Islet of Langerhans (tissue), 1 donor: ENCODE results near the gene BHMT2.
A peak's percentile ranks its signal among the peaks of the same experiment; 100 is the strongest.

Experiments
- FAIRE-seq: peaks from one replicate; lab custom pipeline; 2011; peaks lifted over from hg19 to GRCh38; lab: Jason Lieb, UNC

Gene BHMT2, protein sequence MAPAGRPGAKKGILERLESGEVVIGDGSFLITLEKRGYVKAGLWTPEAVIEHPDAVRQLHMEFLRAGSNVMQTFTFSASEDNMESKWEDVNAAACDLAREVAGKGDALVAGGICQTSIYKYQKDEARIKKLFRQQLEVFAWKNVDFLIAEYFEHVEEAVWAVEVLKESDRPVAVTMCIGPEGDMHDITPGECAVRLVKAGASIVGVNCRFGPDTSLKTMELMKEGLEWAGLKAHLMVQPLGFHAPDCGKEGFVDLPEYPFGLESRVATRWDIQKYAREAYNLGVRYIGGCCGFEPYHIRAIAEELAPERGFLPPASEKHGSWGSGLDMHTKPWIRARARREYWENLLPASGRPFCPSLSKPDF

DNA sequence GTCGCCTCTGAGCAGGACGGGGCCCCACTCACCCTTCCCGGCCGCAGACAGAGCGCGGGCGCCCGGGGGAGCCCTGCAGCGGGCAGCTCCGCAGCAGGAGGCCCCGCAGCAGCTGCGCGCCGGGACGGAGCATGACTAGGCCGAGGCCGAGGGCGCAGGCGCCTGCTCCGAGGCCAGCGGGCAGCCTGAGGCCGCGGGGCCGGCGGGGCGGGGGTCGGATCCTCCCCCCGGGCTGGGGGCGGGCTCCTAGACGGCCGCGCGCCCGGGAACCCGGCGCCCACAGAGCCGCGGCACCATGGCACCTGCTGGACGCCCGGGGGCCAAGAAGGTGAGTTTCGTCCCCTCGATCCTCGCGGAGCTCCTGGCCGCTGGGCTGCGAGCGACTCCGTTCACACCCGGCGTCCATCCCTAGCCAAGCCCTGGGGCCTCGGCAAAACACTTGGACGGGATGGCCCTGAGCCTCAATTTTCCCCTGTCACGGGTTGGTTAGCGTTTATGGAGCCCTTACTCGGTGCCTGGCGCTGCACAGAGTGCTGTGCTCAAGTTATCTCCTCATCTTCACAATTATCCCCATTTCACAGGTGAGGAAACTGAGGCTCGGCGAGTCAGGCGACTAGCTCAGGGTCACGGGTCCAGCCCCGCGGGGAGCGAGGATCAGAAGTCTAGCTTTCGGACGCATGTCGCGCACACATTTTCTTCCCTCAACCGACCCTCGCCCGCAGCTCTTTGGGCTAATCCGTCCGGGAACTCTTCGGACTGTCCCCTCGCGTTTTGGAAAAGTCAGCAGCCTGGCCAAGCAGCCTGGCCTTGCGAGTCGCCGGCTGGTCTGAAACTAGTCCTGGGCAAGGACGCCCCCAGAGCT, at the start of gene BHMT2, which contains the start of gene DMGDH:
TSS of gene BHMT2 (plus strand) at position 280 of the 862 bp plus-strand sequence. CDS start at position 296, 16 bp downstream.
TSS of gene DMGDH (minus strand) at position 187 of the 862 bp plus-strand sequence. CDS start at position 133, 54 bp downstream.
- FAIRE-seq, result no peak

DNA sequence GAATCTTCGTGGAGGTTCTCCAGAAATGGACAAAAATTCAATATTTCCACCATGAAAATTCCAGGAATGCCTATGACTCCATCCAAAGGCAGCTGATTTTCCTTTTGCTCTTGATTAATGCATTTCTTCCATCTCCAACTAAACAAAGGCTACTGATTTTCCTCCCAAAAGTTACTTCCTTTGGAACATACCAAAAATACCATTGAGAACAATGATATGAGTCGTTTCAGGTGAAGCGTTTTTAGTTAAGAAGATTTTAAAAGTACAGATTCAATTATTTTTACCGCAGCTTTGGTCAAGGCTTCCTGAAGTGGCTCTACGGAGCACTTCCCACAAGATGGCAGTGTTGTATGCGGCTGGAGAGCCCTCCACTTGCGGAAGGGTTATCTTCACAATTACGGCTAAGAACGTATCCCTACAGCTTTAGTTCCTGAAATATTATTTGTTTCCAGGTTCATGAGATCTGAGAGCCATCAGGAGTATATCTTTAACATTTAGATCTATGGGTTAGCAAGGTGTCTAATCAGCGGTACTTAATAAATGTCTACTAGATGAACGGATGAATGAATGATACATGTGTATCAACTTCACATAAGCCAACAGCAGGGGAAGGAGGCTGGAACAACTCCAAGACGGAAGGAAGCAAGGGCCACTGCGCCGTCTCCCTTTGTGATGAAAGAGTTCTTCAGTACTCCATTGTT, 48.6 kb upstream of the BHMT2 start:
- peak; percentile 91 for FAIRE-seq

DNA sequence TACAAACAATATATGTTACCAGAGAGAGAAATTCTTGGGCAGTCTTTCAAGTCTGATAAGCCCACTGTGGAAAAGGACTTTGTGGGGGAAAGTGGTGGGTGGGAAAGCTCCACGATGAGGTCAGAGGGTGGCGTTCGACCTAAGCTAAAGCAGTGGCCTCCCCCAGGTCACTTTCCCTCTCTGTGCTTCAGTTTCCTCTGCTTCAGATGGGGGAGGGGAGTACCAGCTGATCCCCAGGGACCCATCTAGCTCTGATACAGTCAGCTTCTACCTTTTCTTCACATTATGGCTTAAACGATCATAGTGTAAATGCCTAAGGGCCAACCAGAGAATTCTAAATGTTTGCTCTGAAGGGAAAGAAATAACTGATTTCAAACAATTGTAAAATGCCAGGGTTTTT, 47.8 kb upstream of the BHMT2 start:
- no peak for FAIRE-seq

DNA sequence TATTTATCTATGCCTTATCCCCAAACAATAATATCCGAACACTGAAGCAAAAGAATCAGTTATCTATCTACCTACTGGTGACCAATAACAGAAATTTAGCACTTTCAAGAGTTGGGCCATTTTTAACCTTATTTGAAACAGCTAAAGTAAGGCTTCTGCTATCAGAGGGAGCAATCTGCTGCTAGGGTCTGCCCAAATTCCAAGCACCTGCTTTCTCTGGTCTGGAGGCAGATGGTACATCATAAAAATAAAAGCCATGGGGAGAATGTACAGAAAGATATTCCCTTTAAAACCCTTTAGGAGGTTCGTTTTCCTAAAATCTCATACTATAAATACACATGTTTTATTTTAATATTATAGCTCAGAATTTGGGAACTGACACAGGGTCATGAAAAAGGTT, 46.8 kb upstream of the BHMT2 start:
- no peak for FAIRE-seq

DNA sequence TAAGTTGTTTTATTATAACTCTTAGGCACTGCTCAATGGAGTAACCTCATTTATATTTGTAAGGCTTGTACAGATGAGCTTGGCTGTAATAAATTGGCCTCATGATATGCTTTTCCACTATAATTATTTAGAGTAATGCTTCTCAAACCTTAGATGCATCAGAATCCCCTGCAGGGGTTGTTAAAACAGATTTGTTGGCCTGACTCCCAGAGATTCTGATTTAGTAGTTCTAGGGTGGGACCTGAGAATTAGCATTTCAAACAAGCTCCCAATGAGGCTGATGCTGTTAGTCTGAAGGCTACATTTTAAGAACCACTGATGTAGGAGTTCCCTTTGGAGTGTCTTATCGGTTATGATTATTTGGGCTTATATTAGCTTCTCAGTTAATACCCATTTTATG, 46.2 kb upstream of the BHMT2 start:
- no peak for FAIRE-seq

DNA sequence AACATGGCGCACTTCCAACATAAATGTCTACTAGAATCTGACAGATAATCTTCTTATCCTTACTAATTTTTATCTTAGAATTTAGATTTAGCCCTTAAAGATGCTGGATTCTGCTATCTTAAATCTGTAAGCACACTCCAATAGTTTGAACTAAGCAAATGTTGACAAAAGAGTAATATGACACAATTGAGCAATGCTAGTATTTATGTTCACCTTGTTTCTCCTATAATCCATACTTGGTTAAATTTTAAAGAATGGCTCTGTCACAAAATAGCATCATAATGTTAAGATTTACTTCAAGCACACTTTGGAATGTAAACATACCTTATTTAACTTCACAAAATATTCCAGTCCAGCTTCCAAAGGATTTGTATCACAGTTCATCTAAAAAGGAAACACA, 45.6 kb upstream of the BHMT2 start:
- no peak for FAIRE-seq

DNA sequence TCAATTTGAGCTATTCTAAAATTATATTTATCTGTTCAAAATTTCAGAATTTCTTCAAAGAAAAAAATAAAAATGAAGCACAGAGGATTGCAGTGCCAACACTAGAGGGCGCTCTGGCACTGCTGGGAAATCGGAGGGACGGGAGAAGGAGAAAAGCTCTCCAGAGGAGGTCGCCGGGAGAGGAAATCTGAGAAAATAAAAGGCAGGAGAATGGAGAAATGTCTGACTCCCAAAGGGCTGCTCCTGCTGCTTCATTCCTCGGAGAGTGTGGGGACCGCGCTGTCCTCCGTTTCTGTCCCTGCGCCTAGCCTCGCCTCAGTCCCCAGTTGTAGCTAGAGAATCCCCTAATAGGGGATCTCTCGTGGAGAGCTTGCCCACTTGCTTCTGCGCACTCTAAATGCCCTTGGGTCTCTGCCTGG, 44.5 kb upstream of the BHMT2 start:
- peak; percentile 92 for FAIRE-seq

DNA sequence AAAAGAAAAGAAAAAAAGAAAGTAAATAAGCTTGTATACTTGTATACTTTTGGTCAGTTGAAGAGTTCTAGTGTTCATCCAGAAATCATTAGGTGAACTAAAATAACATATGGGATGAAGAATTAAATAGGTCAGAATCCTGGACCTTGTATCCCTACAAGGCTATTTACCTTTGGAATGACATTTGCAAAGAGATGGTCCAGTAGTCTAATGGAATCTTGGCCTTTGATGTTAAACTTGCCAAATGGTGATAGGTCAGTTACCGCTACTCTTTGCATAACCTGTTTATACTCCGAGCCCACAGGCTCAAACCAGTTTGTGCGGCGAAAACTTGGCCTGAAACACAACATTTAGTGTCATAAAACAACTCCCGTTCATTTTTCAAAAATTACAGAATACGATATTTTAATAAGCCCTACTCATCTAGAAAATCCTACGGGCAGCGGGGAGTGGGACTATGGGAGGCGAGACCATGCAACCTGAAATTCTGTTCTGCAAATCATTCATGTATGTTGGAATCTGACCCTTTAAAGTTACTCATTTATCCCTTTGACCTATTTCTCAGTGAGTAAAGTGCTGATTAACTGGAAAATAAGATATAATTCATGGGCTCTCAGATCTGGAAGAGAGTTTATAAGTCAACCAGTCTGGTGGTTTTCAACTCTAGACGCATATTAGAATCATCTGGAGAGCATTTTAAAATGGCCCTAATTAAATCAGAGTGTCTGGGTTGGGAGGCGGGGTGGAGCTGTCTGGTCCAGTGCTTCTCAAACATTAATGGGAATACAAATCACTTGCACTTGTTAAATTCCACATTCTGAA, 38.7 kb upstream of the BHMT2 start:
- no peak for FAIRE-seq

DNA sequence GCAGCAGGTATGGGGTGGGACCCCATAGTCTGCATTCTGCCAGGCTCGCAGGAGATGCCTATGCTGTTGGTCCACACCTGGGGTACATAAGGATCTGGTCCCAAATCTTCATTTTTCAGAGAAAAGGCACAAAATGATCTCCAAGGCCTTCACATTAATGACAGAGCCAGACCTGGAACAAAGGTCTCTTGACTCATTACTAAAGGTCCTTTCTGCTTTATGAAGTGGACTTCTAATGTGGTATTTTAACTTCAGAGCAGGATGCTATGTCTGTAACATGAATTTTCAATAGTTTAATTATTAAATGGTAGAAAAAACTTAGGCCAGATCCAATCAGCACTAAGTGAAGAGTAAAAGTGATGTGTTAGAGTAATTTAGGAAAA, 38.1 kb upstream of the BHMT2 start:
- no peak for FAIRE-seq

DNA sequence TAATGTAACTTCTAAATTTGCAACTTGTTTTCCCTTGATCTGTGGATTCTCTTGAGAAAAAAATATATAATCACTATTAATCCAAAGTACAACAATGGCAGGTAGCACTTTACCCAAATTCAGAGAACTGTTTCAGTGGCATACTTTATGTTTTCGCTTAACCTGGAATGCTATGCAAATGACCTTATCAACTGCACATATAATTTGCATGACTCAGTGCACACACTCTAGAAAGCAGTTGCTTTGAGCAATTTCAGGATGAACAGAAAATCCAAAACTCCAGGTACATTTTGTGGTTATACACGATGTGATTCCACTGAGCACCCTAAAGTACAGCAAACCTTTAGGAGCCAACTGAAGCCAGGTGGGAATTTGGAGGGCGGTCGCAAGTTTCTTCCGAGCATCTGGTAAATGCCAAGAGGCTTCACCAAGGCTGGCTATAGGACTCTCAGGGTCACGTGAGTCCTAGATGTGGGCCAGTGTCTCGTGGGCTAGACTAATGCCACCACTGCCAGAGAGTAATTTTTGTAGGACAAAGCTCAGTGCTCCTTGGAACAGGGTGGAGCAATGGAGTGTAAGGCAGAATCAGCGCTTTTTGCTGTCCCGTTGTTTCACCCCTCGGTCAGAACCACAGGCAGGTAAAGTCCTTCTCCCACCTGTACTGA, 37.4 kb upstream of the BHMT2 start:
- FAIRE-seq, result no peak

DNA sequence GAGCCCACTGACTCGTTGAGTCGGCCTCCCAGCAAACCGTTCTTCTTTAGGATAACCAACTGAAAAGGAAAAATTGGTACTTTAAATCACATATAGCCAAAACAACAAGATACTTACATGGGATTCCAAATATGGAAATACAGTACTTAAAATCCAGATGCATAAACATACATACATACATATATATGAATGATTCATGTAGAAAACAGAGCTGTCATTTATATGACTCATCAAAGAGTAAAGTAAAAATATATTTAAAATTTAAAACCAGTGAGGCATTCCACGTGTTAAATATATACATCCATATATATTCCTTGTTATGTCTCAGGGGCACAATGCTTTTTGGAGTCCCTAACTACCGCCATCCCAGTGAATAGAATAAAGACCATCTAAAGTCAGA, 36.8 kb upstream of the BHMT2 start:
- no peak for FAIRE-seq

DNA sequence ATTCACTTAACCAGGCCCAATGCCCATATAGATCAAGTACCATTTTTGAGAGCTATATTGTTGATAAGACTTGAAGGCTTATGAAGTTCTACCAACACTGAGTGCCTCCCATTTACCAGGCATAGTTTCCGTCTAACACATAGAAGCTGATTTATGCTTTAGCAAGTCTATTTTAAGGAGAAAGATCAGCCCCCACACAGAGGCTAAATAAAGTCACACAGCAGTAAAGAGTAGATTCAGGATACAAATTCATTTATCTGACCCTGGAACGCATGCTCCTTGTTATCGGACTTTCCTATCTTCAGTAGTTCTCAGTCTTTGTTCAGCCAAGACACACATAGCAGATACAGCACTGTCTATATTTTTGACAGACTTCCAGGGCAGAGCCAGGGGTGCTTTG, 34.3 kb upstream of the BHMT2 start:
- no peak for FAIRE-seq

DNA sequence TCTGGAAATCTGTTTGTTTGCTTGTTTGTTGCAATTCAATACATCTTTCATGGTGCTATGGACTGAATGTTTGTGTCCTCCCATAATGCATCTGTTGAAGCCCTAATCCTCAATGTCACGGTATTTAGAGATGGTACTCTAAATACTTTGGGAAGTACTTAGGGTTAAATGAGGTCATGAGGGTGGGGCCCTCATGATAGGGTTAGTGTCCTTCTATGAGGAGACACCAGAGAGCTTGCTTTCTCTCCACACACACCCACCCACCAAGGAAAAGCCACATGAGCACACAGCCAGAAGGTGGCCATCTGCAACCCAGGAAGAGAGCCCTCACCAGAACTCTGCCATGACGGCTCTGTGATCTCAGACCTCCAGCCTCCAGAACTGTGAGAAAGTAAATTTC, 32.8 kb upstream of the BHMT2 start:
- FAIRE-seq, result no peak

DNA sequence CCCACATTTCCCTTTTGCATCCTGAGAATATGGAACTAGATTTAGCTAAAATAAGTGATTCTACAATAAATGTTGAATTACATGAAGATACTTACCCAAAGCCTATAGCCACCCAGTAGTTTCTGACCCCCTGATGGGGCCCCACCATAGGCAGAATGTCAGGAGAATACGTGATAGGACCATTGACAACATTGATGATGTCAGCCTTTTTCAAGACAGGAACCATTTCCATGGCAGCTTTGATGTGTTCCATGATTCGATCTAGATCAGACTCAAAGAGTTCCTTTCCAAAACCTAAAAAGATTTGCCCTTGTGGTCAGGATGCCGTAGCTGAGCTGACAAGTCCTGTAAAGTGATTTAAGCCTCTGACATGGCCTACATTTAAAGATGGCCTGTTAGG, 27.4 kb upstream of the BHMT2 start:
- FAIRE-seq, result no peak

DNA sequence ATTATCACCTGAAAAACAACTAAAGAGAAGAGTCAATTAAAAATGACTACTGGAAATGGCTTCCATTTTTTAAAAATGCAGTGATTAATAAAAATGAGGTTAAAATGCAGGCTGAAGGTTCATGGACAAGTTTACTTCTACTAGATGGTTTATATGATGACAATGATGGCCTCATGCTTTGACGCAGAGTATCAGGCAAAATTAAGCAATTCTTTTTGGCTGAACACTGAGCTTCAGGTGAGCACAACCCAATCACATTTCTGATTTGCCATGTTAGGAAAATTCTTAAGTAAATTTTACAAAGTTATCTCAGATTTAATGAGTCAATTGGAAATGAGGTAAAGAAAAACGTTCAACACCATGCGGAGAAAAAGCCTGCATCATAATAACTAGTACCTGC, 22.4 kb upstream of the BHMT2 start:
- no peak for FAIRE-seq

DNA sequence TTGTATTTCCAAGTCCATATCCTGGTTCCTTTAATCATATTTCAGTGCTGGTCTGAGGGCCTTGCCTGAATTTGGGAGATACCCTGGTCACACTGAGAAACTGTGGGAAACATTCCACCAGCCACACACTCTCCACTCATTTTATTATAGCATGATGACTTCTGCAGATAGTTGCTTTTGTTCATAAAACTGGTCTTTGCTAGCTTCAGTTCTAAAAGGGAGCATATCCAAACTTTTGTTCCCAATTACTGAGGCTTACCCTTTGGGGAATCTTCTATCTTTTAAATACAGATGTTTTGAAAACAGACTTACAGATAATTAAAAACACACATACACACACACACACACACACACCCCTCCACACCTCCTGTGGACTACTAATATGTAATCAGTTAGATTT, 21.1 kb upstream of the BHMT2 start:
- FAIRE-seq, result no peak

DNA sequence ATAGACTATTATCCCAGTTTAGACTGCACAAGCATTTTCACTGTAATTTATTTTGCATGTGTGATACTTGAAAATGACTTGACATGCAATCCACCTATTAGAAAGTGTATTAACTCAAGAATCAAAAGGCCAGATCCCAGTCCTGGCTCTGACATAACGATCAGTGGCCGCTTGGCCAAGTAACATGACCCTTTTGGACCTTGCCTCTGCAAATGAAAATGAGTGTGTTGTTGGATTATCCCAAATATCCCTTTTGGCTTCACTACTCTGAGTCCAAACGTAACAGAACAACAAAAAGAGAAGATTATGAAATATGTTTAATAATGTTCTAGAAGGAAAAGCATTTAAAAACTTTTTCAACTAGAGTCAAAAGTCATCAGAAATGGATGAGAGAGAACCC, 19.1 kb upstream of the BHMT2 start:
- no peak for FAIRE-seq

DNA sequence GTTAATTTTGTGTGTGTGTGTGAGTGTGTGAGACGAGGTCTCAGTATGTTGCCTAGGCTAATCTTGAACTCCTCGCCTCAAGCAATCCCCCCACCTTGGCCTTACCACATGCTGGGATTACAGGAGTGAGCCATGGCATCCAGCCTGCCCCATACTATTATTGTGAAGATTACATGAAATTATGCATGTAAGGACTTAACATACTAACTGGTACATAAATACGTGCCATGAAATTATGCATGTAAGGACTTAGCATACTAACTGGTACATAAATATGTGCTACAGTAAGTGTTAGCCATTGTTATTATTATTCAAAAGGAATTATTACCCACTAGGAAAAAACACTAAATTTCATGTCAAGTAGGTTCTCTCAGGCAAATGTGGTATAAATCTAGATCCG, 16.2 kb upstream of the BHMT2 start:
- FAIRE-seq, result no peak

DNA sequence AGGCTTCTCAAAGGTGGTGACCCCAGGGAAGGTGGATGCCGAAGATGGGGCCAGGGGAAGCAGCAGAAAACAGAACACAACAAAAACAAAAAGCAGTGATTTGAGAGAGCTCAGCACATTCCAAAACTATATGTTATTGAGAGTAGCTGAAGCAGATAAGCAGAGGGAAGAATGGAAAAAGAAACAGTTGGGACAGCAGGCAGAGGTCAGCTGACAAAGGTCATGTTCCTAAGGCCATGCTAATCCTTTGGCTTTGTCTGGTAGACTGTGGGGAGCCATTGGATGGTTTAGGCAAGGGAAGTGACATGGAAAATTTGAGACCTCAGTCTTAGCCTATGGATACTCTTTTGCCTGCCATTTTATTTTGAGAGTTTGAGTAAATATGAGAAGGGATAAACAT, 14.6 kb upstream of the BHMT2 start:
- no peak for FAIRE-seq

DNA sequence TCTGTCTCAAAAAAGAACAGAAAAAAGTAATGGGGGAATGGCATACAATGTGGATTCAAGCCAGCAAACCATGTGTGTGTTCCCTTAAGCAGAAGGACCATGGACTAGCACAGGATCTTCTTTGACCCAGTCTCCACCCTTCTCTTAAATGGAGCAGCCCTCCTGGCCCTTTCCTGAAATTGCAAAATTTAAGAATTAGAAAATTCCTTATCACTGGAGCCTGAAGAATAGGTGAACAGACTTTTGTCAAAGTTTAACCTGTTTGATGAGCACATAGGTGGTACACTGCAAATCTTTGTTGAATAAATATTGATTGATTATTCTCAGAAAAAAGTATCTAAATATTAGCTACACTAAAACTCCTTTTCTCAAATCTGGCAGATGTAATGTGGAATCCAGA, 12.7 kb upstream of the BHMT2 start:
- FAIRE-seq, result no peak

DNA sequence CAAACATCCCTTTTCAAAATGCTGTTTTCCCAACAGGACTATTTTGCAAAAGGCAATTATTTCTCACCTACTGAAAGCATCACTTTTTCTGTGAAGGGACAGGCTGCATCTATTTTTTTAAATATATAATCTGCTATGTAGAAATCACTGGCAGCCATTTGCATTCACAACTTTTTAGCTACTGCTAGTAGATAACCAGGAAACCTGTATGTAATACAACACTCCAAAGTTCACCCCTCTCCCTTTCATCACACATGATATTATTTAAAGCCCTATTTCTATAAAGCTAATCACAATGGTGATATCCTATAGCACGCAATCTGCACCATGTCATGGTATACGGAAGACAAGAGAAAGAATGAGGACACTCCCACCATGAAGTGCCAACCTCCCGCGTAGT, 9.9 kb upstream of the BHMT2 start:
- no peak for FAIRE-seq

DNA sequence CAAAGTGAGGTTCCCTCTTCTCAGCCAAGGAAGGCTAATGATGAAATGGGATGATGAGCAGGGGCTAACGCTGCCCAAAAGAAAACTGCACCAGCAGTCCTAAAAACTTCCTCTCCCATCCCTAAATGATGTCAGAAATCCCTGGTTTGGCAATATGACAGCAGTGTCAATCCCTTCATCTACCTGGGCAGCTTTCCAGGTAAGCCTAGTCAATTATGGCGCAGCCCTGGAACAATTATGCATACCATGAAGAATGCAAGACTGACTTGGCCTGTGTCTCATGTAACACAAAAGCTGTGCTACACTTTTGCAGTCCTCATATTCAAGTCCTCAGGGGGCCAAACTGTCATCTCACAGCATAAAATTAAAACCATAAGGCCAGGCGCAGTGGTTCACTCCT, 7.1 kb upstream of the BHMT2 start:
- FAIRE-seq, result no peak
